ENCODE results near the gene CLDN5. TPM values are rescaled to one million over a fixed set of nuclear protein-coding genes. Genes with fewer than 3 reads are reported as not detected.

The CLDN5 gene
- total RNA-seq, 1 donor from 2014 or later, result not detected

DNA sequence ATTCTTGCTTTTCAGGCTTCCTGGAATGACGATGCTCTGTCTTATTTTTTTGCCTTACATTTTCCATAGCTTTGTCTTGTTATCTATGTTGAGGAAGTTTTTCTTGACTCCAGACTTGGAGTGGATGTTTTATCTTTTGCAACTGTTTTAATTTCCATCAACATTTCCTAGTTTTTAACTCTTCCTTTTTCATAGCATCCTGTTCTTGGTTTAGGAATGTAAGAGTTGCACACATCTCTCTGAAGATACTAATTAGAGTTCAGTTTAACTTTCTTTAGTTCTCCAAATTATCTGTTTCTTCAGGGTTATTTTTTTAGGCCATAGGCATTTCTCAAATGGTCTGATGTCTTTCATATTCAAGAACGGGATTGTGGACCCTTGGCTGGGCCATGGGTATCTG is 10.4 kb downstream of the CLDN5 start:
- Histone ChIP-seq H4K20me1 (ENCODE audit: insufficient read depth, low read length) (no peaks in the 10 kb centered on the region), H3K4me3 (ENCODE audit: insufficient read depth, low read depth, low read length) (no peak overlapping the region), H2AFZ (ENCODE audit: low read depth, low read length) (no peak overlapping the region), H3K4me2 (ENCODE audit: low read length) (no peak overlapping the region), H3K27ac (ENCODE audit: low read depth, low read length) (no peak overlapping the region), H3K27me3 (ENCODE audit: insufficient read depth, low read length) (no peaks in the 10 kb centered on the region), H3K9me3 (ENCODE audit: insufficient read depth, low read depth, low read length) (no peaks in the 10 kb centered on the region), H3K9ac (ENCODE audit: low read length) (no peak overlapping the region), H3K4me1 (ENCODE audit: insufficient read depth, low read length) (no peaks in the 10 kb centered on the region), H3K36me3 (ENCODE audit: insufficient read depth, low read length) (peaks cover 2% of the 10 kb centered on the region), H3K79me2 (ENCODE audit: insufficient read depth, low read length) (no peaks in the 10 kb centered on the region)
- H3K4me1 Mint-ChIP-seq (ENCODE audit: low read depth, unreplicated experiment), result peaks cover 8% of the 10 kb centered on the region
- FAIRE-seq (no peak), DNase-seq (ENCODE audit: low read depth) (no peak)
- H3K27me3 Mint-ChIP-seq (ENCODE audit: low read depth, unreplicated experiment), result peaks cover 14% of the 10 kb centered on the region
- no peaks in the 10 kb centered on the region for H3K36me3 Mint-ChIP-seq (ENCODE audit: low read depth, unreplicated experiment)
- no peak overlapping the region for H3K27ac Mint-ChIP-seq (ENCODE audit: unreplicated experiment)
- H3K4me3 Mint-ChIP-seq (ENCODE audit: unreplicated experiment), result no peak overlapping the region
- no peak for TF ChIP-seq EZH2 (IDR thresholded peaks at IDR 0.05; ENCODE audit: insufficient read depth, low read length)
- TF ChIP-seq, protein P1, sequence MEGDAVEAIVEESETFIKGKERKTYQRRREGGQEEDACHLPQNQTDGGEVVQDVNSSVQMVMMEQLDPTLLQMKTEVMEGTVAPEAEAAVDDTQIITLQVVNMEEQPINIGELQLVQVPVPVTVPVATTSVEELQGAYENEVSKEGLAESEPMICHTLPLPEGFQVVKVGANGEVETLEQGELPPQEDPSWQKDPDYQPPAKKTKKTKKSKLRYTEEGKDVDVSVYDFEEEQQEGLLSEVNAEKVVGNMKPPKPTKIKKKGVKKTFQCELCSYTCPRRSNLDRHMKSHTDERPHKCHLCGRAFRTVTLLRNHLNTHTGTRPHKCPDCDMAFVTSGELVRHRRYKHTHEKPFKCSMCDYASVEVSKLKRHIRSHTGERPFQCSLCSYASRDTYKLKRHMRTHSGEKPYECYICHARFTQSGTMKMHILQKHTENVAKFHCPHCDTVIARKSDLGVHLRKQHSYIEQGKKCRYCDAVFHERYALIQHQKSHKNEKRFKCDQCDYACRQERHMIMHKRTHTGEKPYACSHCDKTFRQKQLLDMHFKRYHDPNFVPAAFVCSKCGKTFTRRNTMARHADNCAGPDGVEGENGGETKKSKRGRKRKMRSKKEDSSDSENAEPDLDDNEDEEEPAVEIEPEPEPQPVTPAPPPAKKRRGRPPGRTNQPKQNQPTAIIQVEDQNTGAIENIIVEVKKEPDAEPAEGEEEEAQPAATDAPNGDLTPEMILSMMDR (IDR thresholded peaks at IDR 0.05; ENCODE audit: insufficient read depth, low read depth, low read length), result no peak
- H3K9me3 Mint-ChIP-seq (ENCODE audit: unreplicated experiment), result peaks cover 3% of the 10 kb centered on the region

DNA sequence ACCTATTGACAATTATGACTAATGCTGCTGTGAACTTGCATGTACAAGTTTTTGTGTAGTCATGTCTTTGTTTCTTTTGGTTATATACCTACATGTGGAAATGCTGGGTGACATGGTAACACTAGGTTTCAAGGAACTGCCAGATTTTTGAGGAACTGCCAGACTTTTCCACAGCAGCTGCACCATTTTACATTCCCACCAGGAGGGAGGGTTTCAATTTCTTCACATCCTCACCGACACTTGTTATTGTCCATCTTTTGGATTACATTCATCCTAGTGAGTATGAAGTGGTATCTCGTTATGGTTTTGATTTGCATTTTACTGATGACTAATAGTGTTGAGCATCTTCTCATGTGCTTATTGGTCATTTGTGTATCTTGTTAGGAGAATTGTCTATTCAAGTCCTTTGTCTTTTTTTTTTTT is 13.3 kb downstream of the CLDN5 start:
- Histone ChIP-seq H3K27ac (ENCODE audit: low read depth, low read length) (no peak overlapping the region), H3K4me2 (ENCODE audit: low read length) (no peak overlapping the region), H3K4me3 (ENCODE audit: insufficient read depth, low read depth, low read length) (no peak overlapping the region), H3K27me3 (ENCODE audit: insufficient read depth, low read length) (no peaks in the 10 kb centered on the region), H3K36me3 (ENCODE audit: insufficient read depth, low read length) (peaks cover 2% of the 10 kb centered on the region), H2AFZ (ENCODE audit: low read depth, low read length) (no peak overlapping the region), H3K4me1 (ENCODE audit: insufficient read depth, low read length) (no peaks in the 10 kb centered on the region), H3K9me3 (ENCODE audit: insufficient read depth, low read depth, low read length) (no peaks in the 10 kb centered on the region), H4K20me1 (ENCODE audit: insufficient read depth, low read length) (no peaks in the 10 kb centered on the region), H3K79me2 (ENCODE audit: insufficient read depth, low read length) (no peaks in the 10 kb centered on the region), H3K9ac (ENCODE audit: low read length) (no peak overlapping the region)
- Mint-ChIP-seq H3K27me3 (ENCODE audit: low read depth, unreplicated experiment) (peaks cover 8% of the 10 kb centered on the region), H3K27ac (ENCODE audit: unreplicated experiment) (no peak overlapping the region), H3K4me3 (ENCODE audit: unreplicated experiment) (no peak overlapping the region), H3K4me1 (ENCODE audit: low read depth, unreplicated experiment) (peaks cover 5% of the 10 kb centered on the region), H3K36me3 (ENCODE audit: low read depth, unreplicated experiment) (peaks cover 2% of the 10 kb centered on the region), H3K9me3 (ENCODE audit: unreplicated experiment) (peaks cover 3% of the 10 kb centered on the region)
- DNase-seq (ENCODE audit: low read depth) (no peak), FAIRE-seq (no peak)
- TF ChIP-seq, protein P1 (IDR thresholded peaks at IDR 0.05; ENCODE audit: insufficient read depth, low read depth, low read length), result no peak
- TF ChIP-seq EZH2 (IDR thresholded peaks at IDR 0.05; ENCODE audit: insufficient read depth, low read length), result no peak

DNA sequence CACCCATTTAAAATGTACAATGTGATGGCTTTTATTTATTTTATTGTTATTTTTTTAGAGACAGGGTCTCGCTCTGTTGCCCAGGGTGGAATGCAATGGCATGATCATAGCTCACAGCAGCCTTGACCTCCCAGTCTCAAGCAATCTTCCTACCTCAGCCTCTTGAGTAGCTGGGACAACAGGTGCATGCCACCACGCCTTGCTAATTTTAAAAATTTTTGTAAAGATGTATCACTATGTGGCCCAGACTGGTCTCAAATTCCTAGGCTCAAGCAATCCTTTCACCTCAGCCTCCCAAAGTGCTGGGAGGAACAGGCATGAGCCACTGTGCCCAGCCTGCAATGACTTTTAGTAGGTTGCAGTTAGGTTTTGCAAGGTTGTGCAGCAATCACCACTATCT is 14.3 kb downstream of the CLDN5 start:
- no peaks in the 10 kb centered on the region for H3K4me1 ChIP-seq (ENCODE audit: insufficient read depth, low read length)
- Mint-ChIP-seq H3K27ac (ENCODE audit: unreplicated experiment) (no peak overlapping the region), H3K9me3 (ENCODE audit: unreplicated experiment) (no peaks in the 10 kb centered on the region), H3K4me3 (ENCODE audit: unreplicated experiment) (no peak overlapping the region), H3K4me1 (ENCODE audit: low read depth, unreplicated experiment) (peaks cover 1% of the 10 kb centered on the region), H3K36me3 (ENCODE audit: low read depth, unreplicated experiment) (peaks cover 2% of the 10 kb centered on the region), H3K27me3 (ENCODE audit: low read depth, unreplicated experiment) (peaks cover 10% of the 10 kb centered on the region)
- no peak overlapping the region for H3K4me2 ChIP-seq (ENCODE audit: low read length)
- peaks cover 2% of the 10 kb centered on the region for H3K36me3 ChIP-seq (ENCODE audit: insufficient read depth, low read length)
- FAIRE-seq, result no peak
- H4K20me1 ChIP-seq (ENCODE audit: insufficient read depth, low read length), result no peaks in the 10 kb centered on the region
- no peaks in the 10 kb centered on the region for H3K27me3 ChIP-seq (ENCODE audit: insufficient read depth, low read length)
- no peak overlapping the region for H3K27ac ChIP-seq (ENCODE audit: low read depth, low read length)
- TF ChIP-seq, protein P1 (IDR thresholded peaks at IDR 0.05; ENCODE audit: insufficient read depth, low read depth, low read length), result no peak
- no peak for TF ChIP-seq EZH2 (IDR thresholded peaks at IDR 0.05; ENCODE audit: insufficient read depth, low read length)
- H3K4me3 ChIP-seq (ENCODE audit: insufficient read depth, low read depth, low read length), result no peak overlapping the region
- no peaks in the 10 kb centered on the region for H3K9me3 ChIP-seq (ENCODE audit: insufficient read depth, low read depth, low read length)
- no peak for DNase-seq (ENCODE audit: low read depth)
- H2AFZ ChIP-seq (ENCODE audit: low read depth, low read length), result no peak overlapping the region
- H3K9ac ChIP-seq (ENCODE audit: low read length), result no peak overlapping the region
- H3K79me2 ChIP-seq (ENCODE audit: insufficient read depth, low read length), result no peaks in the 10 kb centered on the region

All from astrocyte (in vitro differentiated cells and primary cell).